22Rv1 (cell line): ENCODE measurements around the gene CNIH4.

ENCODE experiments used
- H3K27ac ChIP-seq: fragments of 450-650 bp; 2 replicates; pipeline ENCODE4 v1.5.1; 2017
- CTCF ChIP-seq: fragments of 450-650 bp; IDR thresholded peaks from 2 replicates; pipeline ENCODE4 v1.5.1; 2017; ENCODE audit warnings: mild to moderate bottlenecking
- ZFX ChIP-seq: fragments of 450-650 bp; IDR thresholded peaks from 2 replicates; pipeline ENCODE4 v1.6.1; 2017; ENCODE audit warnings: antibody characterized with exemption, borderline replicate concordance

The CNIH4 gene

DNA sequence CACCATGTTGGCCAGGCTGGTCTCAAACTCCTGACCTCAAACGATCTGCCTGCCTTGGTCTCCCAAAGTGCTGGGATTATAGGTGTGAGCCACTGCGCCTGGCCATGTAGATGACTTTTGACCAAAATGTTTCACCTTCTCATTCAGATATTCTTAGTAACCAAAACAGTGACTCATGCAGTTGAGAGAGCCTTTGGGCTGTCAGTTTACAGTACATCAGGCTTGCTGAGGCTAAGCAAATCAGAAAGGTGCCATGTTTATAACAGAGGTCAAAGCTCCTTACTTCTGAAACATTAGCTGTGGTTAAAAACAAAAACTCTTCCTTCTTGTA is 21.0 kb downstream of the CNIH4 start:
- no peak for TF ChIP-seq ZFX
- no peak for TF ChIP-seq CTCF
- H3K27ac ChIP-seq = no peak overlapping the region

GRCh38 chr1:224378855-224379631 is 22.4 kb downstream of the CNIH4 start:
- TF ChIP-seq CTCF = no peak
- no peak for TF ChIP-seq ZFX
- H3K27ac ChIP-seq = no peak overlapping the region

DNA sequence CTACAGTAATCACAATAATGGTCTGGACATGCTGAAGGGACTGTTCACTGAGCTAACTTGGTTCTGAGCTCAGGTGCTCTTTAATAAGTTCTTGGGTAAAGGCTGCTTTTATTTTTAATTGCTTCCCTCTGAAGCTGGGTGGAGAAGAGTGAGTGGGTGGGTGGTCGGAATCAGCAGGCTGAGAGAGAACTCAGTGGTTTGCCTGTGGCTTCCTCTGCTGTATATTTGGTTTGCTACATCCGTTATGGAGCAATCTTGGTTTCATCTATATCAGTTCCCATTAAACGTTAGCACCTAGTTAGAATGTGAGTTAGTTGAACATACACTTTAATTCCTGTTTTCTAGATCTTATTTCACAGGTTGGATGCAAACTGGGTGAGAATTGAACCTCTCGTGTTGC is 23.3 kb downstream of the CNIH4 start:
- no peak overlapping the region for H3K27ac ChIP-seq
- TF ChIP-seq ZFX (no peak), CTCF (no peak)

DNA sequence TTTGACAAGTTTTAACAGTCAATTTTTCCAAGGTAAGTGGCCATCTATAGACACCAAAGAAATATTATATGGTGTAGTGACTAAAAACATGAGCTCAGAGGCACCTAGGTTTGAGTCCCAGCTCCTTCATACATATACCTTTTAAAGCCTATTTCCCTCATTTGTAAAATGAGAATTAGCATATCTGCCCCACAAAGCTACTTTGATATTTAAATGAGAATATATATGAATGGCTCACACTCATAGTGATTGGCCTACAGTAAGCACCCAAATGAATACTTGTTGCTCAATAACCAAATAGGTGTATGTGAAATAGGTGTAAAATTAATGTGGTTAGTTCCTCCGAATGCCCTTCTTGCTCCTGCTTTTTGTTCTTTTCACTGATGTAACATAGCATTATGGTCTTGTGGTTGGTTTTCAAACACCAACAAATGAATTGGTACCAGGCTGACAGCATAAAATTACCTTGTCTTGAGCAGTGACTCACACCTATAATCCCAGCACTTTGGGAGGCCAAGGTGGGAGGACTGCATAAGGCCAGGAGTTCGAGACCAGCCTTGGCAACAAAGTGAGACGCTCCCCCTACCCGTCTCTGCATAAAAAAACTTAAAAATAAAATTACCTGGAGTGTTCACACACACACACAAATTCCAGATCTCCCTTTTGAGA is 25.3 kb downstream of the CNIH4 start:
- no peak overlapping the region for H3K27ac ChIP-seq
- TF ChIP-seq ZFX (no peak), CTCF (no peak)

DNA sequence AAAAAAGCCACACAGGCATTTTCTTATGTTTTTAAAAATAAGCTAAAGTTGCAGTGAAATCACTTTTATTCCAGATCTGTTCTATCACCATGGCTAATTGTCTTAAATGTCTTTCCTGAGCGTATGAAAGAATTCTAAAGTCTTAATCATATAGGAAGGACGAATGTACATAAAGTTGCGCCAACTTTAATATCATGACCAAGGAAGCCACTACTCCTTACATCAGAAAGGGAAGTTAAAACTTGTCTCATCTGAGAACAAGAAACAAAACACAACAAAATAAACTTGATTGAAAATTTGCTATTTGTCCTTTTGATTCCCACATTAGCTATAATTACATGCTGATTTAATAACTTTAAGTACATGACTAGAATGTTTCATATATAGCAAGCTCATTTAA is 26.5 kb downstream of the CNIH4 start:
- no peak overlapping the region for H3K27ac ChIP-seq
- TF ChIP-seq CTCF (no peak), ZFX (no peak)

DNA sequence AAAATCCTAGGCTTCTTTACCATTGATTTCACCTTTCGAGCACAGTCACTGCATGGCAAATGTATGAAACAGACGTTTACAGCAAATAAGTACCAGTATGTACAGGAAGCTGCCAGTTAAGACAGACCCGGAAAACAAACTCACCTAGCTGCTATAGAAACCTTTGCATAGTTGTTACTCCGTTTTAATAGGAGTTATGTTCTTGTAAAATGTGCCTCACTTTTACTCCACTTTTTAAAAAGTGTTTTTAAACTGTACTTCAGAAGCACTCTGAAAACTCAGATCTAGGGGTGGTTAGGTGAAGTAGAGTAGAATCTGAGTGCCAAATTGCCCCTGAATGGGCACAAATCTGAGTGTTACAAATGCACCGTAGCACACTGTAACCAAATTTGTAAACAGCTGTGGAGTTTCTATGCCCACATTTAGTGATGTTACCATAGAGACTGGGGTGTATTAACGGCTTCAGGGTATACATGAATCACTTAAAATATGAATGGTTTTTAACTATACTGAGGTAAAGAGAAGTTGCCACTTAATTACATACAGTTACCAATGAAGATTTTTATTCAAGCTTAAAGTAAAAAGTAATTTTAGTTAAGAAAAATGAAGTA is 30.7 kb downstream of the CNIH4 start:
- TF ChIP-seq ZFX = no peak
- TF ChIP-seq CTCF = no peak
- no peak overlapping the region for H3K27ac ChIP-seq

DNA sequence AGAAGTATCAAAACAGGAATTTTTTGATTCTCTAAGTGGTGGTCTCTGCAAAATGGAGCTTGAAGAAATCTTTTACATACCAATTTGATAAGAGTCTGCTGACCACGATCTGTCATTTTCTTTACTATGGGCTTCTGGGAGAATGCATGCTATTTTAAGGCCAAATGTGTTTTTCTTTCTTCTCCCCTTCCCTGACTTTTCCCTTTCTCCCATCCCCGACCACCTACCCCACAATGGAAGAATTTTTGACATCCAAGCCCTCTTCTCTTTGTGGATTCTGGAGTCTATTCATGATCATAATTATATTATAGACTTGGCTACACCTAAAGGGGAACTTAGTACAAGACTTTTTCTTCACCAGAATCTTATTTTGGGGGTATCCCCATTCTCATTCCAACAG is 31.3 kb downstream of the CNIH4 start:
- no peak for TF ChIP-seq ZFX
- no peak for TF ChIP-seq CTCF
- H3K27ac ChIP-seq = no peak overlapping the region
